ENCODE data around the gene ZC3H7A. TPM values are rescaled to one million over a fixed set of nuclear protein-coding genes. Genes with fewer than 3 reads are reported as not detected.

ZC3H7A gene
- total and polyA plus RNA-seq, 2 donors (not counting 1 experiment from before 2014, with no cell fraction given): 48.9 to 52.8 TPM

- no peak for DNase-seq (ENCODE audit: low read depth in 2 of 2)
- Histone ChIP-seq H3K27ac (ENCODE audit: insufficient read depth, low read length) (no peak overlapping the region), H3K9me3 (ENCODE audit: control insufficient read depth, insufficient read depth, low read depth, low read length) (no peaks in the 10 kb centered on the region), H3K27me3 (ENCODE audit: control insufficient read depth, insufficient read depth, low read length) (no peaks in the 10 kb centered on the region), H2AFZ (ENCODE audit: low read length) (no peak overlapping the region), H3K9ac (ENCODE audit: insufficient read depth, low read length) (no peak overlapping the region), H3K79me2 (ENCODE audit: control insufficient read depth, insufficient read depth, low read length) (no peaks in the 10 kb centered on the region), H4K20me1 (ENCODE audit: control insufficient read depth, extremely low read depth, insufficient read depth, low read length) (no peaks in the 10 kb centered on the region), H3K36me3 (ENCODE audit: control insufficient read depth, insufficient read depth, low read length) (peaks cover 3% of the 10 kb centered on the region), H3K4me2 (ENCODE audit: extremely low read depth, insufficient read depth, low read length) (no peak overlapping the region), H3K4me3 (replicated peaks in 1 of 4; ENCODE audit: control extremely low read depth in 1 of 4, insufficient read depth in 1 of 4, low read depth in 3 of 4, low read length in 4 of 4) (no peak overlapping the region), H3K4me1 (ENCODE audit: control insufficient read depth, extremely low read depth, insufficient read depth, low read length) (no peaks in the 10 kb centered on the region)
- TF ChIP-seq EZH2 (IDR thresholded peaks at IDR 0.05; ENCODE audit: low read length, missing control alignments) (no peak), CTCF (conservative IDR thresholded peaks at IDR 0.05 in 1 of 2, IDR thresholded peaks at IDR 0.05 in 1 of 2; ENCODE audit: low read depth in 1 of 2, low read length in 2 of 2) (no peak)
These were observed 81.7 kb downstream of the ZC3H7A start for GRCh38 chr16:11715246-11715947.

GRCh38 chr16:11712122-11712521, 84.9 kb downstream of the ZC3H7A start:
- Histone ChIP-seq H2AFZ (ENCODE audit: low read length) (no peak overlapping the region), H3K36me3 (ENCODE audit: control insufficient read depth, insufficient read depth, low read length) (peaks cover 5% of the 10 kb centered on the region), H3K9ac (ENCODE audit: insufficient read depth, low read length) (no peak overlapping the region), H3K27me3 (ENCODE audit: control insufficient read depth, insufficient read depth, low read length) (no peaks in the 10 kb centered on the region), H3K79me2 (ENCODE audit: control insufficient read depth, insufficient read depth, low read length) (no peaks in the 10 kb centered on the region), H3K4me2 (ENCODE audit: extremely low read depth, insufficient read depth, low read length) (no peak overlapping the region), H3K27ac (ENCODE audit: insufficient read depth, low read length) (no peak overlapping the region), H3K4me1 (ENCODE audit: control insufficient read depth, extremely low read depth, insufficient read depth, low read length) (peaks cover 2% of the 10 kb centered on the region), H4K20me1 (ENCODE audit: control insufficient read depth, extremely low read depth, insufficient read depth, low read length) (no peaks in the 10 kb centered on the region), H3K4me3 (replicated peaks in 1 of 4; ENCODE audit: control extremely low read depth in 1 of 4, insufficient read depth in 1 of 4, low read depth in 3 of 4, low read length in 4 of 4) (no peak overlapping the region), H3K9me3 (ENCODE audit: control insufficient read depth, insufficient read depth, low read depth, low read length) (no peaks in the 10 kb centered on the region)
- DNase-seq (ENCODE audit: low read depth in 2 of 2): no peak
- TF ChIP-seq CTCF (conservative IDR thresholded peaks at IDR 0.05 in 1 of 2, IDR thresholded peaks at IDR 0.05 in 1 of 2; ENCODE audit: low read depth in 1 of 2, low read length in 2 of 2) (no peak), EZH2 (IDR thresholded peaks at IDR 0.05; ENCODE audit: low read length, missing control alignments) (no peak)

GRCh38 chr16:11711662-11712061, 85.4 kb downstream of the ZC3H7A start:
- Histone ChIP-seq H4K20me1 (ENCODE audit: control insufficient read depth, extremely low read depth, insufficient read depth, low read length) (no peaks in the 10 kb centered on the region), H3K4me2 (ENCODE audit: extremely low read depth, insufficient read depth, low read length) (no peak overlapping the region), H3K4me1 (ENCODE audit: control insufficient read depth, extremely low read depth, insufficient read depth, low read length) (peaks cover 2% of the 10 kb centered on the region), H3K27me3 (ENCODE audit: control insufficient read depth, insufficient read depth, low read length) (no peaks in the 10 kb centered on the region), H2AFZ (ENCODE audit: low read length) (no peak overlapping the region), H3K36me3 (ENCODE audit: control insufficient read depth, insufficient read depth, low read length) (peaks cover 5% of the 10 kb centered on the region), H3K79me2 (ENCODE audit: control insufficient read depth, insufficient read depth, low read length) (no peaks in the 10 kb centered on the region), H3K9me3 (ENCODE audit: control insufficient read depth, insufficient read depth, low read depth, low read length) (no peaks in the 10 kb centered on the region), H3K27ac (ENCODE audit: insufficient read depth, low read length) (no peak overlapping the region), H3K9ac (ENCODE audit: insufficient read depth, low read length) (no peak overlapping the region), H3K4me3 (replicated peaks in 1 of 4; ENCODE audit: control extremely low read depth in 1 of 4, insufficient read depth in 1 of 4, low read depth in 3 of 4, low read length in 4 of 4) (no peak overlapping the region)
- DNase-seq (ENCODE audit: low read depth in 2 of 2): no peak
- no peak for TF ChIP-seq CTCF (conservative IDR thresholded peaks at IDR 0.05 in 1 of 2, IDR thresholded peaks at IDR 0.05 in 1 of 2; ENCODE audit: low read depth in 1 of 2, low read length in 2 of 2)
- no peak for TF ChIP-seq EZH2 (IDR thresholded peaks at IDR 0.05; ENCODE audit: low read length, missing control alignments)
